Left ventricle myocardium inferior (tissue), 1 donor: ENCODE data around the gene PCSK6. TPM values are rescaled to one million over a fixed set of nuclear protein-coding genes. Genes with fewer than 3 reads are reported as not detected.
"Not testable (repeated sequence)": the region's sequence is repeated elsewhere in the genome, so short reads cannot be mapped to it uniquely, and the experiment has no call there.

ENCODE experiments used
- DNase-seq: peaks from one replicate; pipeline ENCODE4 v3.0.0-alpha.2; 2020
- H3K27ac ChIP-seq: fragments of 200-600 bp; replicated peaks from 2 replicates; pipeline ENCODE4 v1.8.0; 2021
- H3K27me3 ChIP-seq: fragments of 200-600 bp; 2 replicates; pipeline ENCODE4 v1.8.0; 2021; ENCODE audit warnings: low read depth
- H3K36me3 ChIP-seq: fragments of 200-600 bp; 2 replicates; pipeline ENCODE4 v1.8.0; 2021
- H3K4me1 ChIP-seq: fragments of 200-600 bp; 2 replicates; pipeline ENCODE4 v1.8.0; 2021
- H3K4me3 ChIP-seq: fragments of 200-600 bp; 2 replicates; pipeline ENCODE4 v1.8.0; 2021; ENCODE audit warnings: mild to moderate bottlenecking, moderate library complexity
- H3K9me3 ChIP-seq: fragments of 200-600 bp; replicated peaks from 2 replicates; pipeline ENCODE4 v1.8.0; 2021
- CTCF ChIP-seq: fragments of 200-600 bp; IDR thresholded peaks from 2 replicates; pipeline ENCODE4 v1.8.0; 2021; ENCODE audit warnings: antibody characterized with exemption, mild to moderate bottlenecking, borderline replicate concordance
- intact Hi-C: fragments of 100-400 bp; cut with micrococcal nuclease; formaldehyde crosslinking; loops from one replicate; pipeline ENCODE4 v1.11.0; 2022
- total RNA-seq: library from RNA; stranded (reverse); fragmentation: NEBNext Ultra II Directional; extraction: Animal tissue kit (Norgen Biotek cat#: 25700); gene quantifications from one replicate; pipeline ENCODE4 v1.2.1, GENCODE V29; 2021
- donor health status: DM: no; HTN: yes; CAD: no; lungs with severe emphysema.

Gene PCSK6
- total RNA-seq, 1 donor from 2014 or later, result 28.6 TPM

- peaks cover 53% of the 10 kb centered on the region for H3K36me3 ChIP-seq
- no peak overlapping the region for H3K4me3 ChIP-seq
- H3K4me1 ChIP-seq, result no peaks in the 10 kb centered on the region
- H3K27ac ChIP-seq, result no peak overlapping the region
- no peaks in the 10 kb centered on the region for H3K27me3 ChIP-seq
- no peaks in the 10 kb centered on the region for H3K9me3 ChIP-seq
- intact Hi-C loops, result no loop called here
- no peak for DNase-seq
- TF ChIP-seq CTCF, result no peak
These were observed 62.7 kb downstream of the PCSK6 start for GRCh38 chr15:101426761-101427333.

GRCh38 chr15:101425787-101426365 lies 63.6 kb downstream of the PCSK6 start:
- Histone ChIP-seq H3K27me3 (no peaks in the 10 kb centered on the region), H3K4me1 (no peaks in the 10 kb centered on the region), H3K36me3 (peaks cover 53% of the 10 kb centered on the region), H3K9me3 (no peaks in the 10 kb centered on the region), H3K4me3 (no peak overlapping the region), H3K27ac (no peak overlapping the region)
- intact Hi-C loops, result no loop called here
- no peak for DNase-seq
- no peak for TF ChIP-seq CTCF

GRCh38 chr15:101424984-101425383 lies 64.5 kb downstream of the PCSK6 start:
- Histone ChIP-seq H3K4me3 (no peak overlapping the region), H3K36me3 (peaks cover 51% of the 10 kb centered on the region), H3K27ac (no peak overlapping the region), H3K27me3 (no peaks in the 10 kb centered on the region), H3K9me3 (no peaks in the 10 kb centered on the region), H3K4me1 (no peaks in the 10 kb centered on the region)
- no peak for TF ChIP-seq CTCF
- intact Hi-C loops, result no loop called here
- DNase-seq, result no peak

GRCh38 chr15:101420232-101420631 lies 69.3 kb downstream of the PCSK6 start:
- DNase-seq, result no peak
- Histone ChIP-seq H3K9me3 (no peaks in the 10 kb centered on the region), H3K27ac (no peak overlapping the region), H3K36me3 (peaks cover 15% of the 10 kb centered on the region), H3K4me1 (no peaks in the 10 kb centered on the region), H3K27me3 (no peaks in the 10 kb centered on the region), H3K4me3 (no peak overlapping the region)
- no peak for TF ChIP-seq CTCF
- intact Hi-C loops, result no loop called here

GRCh38 chr15:101416475-101416874 lies 73.0 kb downstream of the PCSK6 start:
- H3K27me3 ChIP-seq, DNase-seq, H3K4me3 ChIP-seq, H3K4me1 ChIP-seq, H3K9me3 ChIP-seq, H3K36me3 ChIP-seq, intact Hi-C loops, H3K27ac ChIP-seq: not testable (repeated sequence)

GRCh38 chr15:101413239-101413638 lies 76.3 kb downstream of the PCSK6 start:
- Histone ChIP-seq H3K4me1 (no peaks in the 10 kb centered on the region), H3K27ac (no peak overlapping the region), H3K9me3 (no peaks in the 10 kb centered on the region), H3K36me3 (no peaks in the 10 kb centered on the region), H3K4me3 (no peak overlapping the region), H3K27me3 (no peaks in the 10 kb centered on the region)
- TF ChIP-seq CTCF, result no peak
- intact Hi-C loops, result no loop called here
- DNase-seq, result no peak
